ENCODE measurements around the gene SHC1.

The SHC1 gene

DNA sequence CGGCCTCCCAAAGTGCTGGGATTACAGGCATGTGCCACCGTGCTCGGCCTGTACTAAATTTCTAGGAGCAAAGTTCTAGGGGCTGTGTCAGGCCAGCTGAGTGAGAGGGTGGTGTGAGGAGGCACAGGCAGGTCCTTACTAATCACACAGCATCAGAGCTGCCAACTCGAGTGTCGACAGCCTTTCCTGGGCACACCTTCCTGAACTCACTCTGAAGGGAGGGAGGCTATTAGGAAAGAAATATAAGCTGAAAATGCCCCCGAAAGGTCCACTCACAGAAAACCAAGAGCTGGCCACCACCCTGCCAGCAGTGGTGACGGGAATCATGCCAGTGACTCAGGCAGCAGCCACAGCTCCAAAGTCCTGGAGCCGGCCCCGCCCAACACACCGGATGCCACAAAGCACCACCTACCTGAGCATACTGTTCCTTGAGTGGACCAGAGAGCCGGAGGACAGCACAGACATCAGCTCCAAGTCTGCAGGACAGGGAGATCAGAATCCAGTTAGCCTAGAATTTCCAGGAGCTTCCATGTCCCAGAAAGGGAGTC lies 38.5 kb downstream of the SHC1 start:
- Histone ChIP-seq H3K36me3 (ENCODE audit: insufficient read depth, low read length) (peaks cover 11% of the 10 kb centered on the region), H3K27me3 (ENCODE audit: insufficient read depth, low read length, poor library complexity) (no peaks in the 10 kb centered on the region), H3K27ac (ENCODE audit: low read length) (no peak overlapping the region), H3K9ac (ENCODE audit: low read depth, low read length) (no peak overlapping the region), H3K79me2 (ENCODE audit: insufficient read depth, low read length) (peaks cover 12% of the 10 kb centered on the region), H3K4me2 (ENCODE audit: insufficient read depth, low read length) (no peak overlapping the region), H3K4me1 (ENCODE audit: insufficient read depth, low read length) (peaks cover 15% of the 10 kb centered on the region), H2AFZ (ENCODE audit: low read depth, low read length) (no peak overlapping the region), H3K9me3 (ENCODE audit: insufficient read depth, low read length, severe bottlenecking) (no peaks in the 10 kb centered on the region), H3K4me3 (ENCODE audit: low read depth in 1 of 2, low read length in 2 of 2) (no peak overlapping the region), H4K20me1 (ENCODE audit: insufficient read depth, low read length) (no peaks in the 10 kb centered on the region)
- no peak for TF ChIP-seq EZH2 (IDR thresholded peaks at IDR 0.05; ENCODE audit: borderline replicate concordance, low read depth, low read length, severe bottlenecking)
- TF ChIP-seq, protein P1, sequence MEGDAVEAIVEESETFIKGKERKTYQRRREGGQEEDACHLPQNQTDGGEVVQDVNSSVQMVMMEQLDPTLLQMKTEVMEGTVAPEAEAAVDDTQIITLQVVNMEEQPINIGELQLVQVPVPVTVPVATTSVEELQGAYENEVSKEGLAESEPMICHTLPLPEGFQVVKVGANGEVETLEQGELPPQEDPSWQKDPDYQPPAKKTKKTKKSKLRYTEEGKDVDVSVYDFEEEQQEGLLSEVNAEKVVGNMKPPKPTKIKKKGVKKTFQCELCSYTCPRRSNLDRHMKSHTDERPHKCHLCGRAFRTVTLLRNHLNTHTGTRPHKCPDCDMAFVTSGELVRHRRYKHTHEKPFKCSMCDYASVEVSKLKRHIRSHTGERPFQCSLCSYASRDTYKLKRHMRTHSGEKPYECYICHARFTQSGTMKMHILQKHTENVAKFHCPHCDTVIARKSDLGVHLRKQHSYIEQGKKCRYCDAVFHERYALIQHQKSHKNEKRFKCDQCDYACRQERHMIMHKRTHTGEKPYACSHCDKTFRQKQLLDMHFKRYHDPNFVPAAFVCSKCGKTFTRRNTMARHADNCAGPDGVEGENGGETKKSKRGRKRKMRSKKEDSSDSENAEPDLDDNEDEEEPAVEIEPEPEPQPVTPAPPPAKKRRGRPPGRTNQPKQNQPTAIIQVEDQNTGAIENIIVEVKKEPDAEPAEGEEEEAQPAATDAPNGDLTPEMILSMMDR (IDR thresholded peaks at IDR 0.05; ENCODE audit: borderline replicate concordance, extremely low read depth, low read length, poor library complexity, severe bottlenecking), result no peak
- DNase-seq (no peak), ATAC-seq (ENCODE audit: insufficient read depth, low read depth) (no peak)

DNA sequence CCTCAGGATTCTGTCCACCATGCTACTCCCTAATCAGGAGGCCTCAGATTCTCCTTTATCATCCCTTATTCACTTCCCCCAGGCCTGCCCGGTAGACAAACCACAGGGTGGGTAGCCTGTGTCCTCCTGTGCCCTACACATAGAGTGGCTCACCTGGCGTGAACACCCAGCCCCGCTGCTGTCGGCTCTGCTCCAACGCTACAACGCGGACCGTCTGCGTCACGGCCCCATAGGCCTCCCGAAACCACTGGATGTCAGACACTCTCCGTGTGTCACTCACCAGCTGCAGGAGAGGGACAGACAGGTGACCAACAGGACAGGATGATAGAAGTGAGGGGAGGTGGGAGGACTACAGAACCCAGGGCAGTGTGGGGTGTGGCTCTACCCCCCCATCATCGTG lies 44.3 kb downstream of the SHC1 start:
- H3K36me3 ChIP-seq (ENCODE audit: insufficient read depth, low read length), result peaks cover 40% of the 10 kb centered on the region
- no peak overlapping the region for H3K4me2 ChIP-seq (ENCODE audit: insufficient read depth, low read length)
- H4K20me1 ChIP-seq (ENCODE audit: insufficient read depth, low read length), result no peaks in the 10 kb centered on the region
- H2AFZ ChIP-seq (ENCODE audit: low read depth, low read length), result no peak overlapping the region
- no peaks in the 10 kb centered on the region for H3K27me3 ChIP-seq (ENCODE audit: insufficient read depth, low read length, poor library complexity)
- no peak overlapping the region for H3K4me3 ChIP-seq (ENCODE audit: low read depth in 1 of 2, low read length in 2 of 2)
- no peaks in the 10 kb centered on the region for H3K9me3 ChIP-seq (ENCODE audit: insufficient read depth, low read length, severe bottlenecking)
- no peaks in the 10 kb centered on the region for H3K4me1 ChIP-seq (ENCODE audit: insufficient read depth, low read length)
- no peak overlapping the region for H3K27ac ChIP-seq (ENCODE audit: low read length)
- no peak for TF ChIP-seq EZH2 (IDR thresholded peaks at IDR 0.05; ENCODE audit: borderline replicate concordance, low read depth, low read length, severe bottlenecking)
- TF ChIP-seq, protein P1 (IDR thresholded peaks at IDR 0.05; ENCODE audit: borderline replicate concordance, extremely low read depth, low read length, poor library complexity, severe bottlenecking), result no peak
- no peak overlapping the region for H3K9ac ChIP-seq (ENCODE audit: low read depth, low read length)
- H3K79me2 ChIP-seq (ENCODE audit: insufficient read depth, low read length), result no peaks in the 10 kb centered on the region
- DNase-seq (no peak), ATAC-seq (ENCODE audit: insufficient read depth, low read depth) (no peak)

GRCh38 chr1:154925335-154926170 lies 45.0 kb downstream of the SHC1 start:
- no peak for TF ChIP-seq EZH2 (IDR thresholded peaks at IDR 0.05; ENCODE audit: borderline replicate concordance, low read depth, low read length, severe bottlenecking)
- TF ChIP-seq, protein P1 (IDR thresholded peaks at IDR 0.05; ENCODE audit: borderline replicate concordance, extremely low read depth, low read length, poor library complexity, severe bottlenecking), result no peak
- Histone ChIP-seq H3K4me1 (ENCODE audit: insufficient read depth, low read length) (no peaks in the 10 kb centered on the region), H3K4me2 (ENCODE audit: insufficient read depth, low read length) (no peak overlapping the region), H3K9me3 (ENCODE audit: insufficient read depth, low read length, severe bottlenecking) (no peaks in the 10 kb centered on the region), H3K27me3 (ENCODE audit: insufficient read depth, low read length, poor library complexity) (no peaks in the 10 kb centered on the region), H3K36me3 (ENCODE audit: insufficient read depth, low read length) (peaks cover 35% of the 10 kb centered on the region), H3K27ac (ENCODE audit: low read length) (no peak overlapping the region), H2AFZ (ENCODE audit: low read depth, low read length) (no peak overlapping the region), H3K4me3 (ENCODE audit: low read depth in 1 of 2, low read length in 2 of 2) (no peak overlapping the region), H3K79me2 (ENCODE audit: insufficient read depth, low read length) (no peaks in the 10 kb centered on the region), H3K9ac (ENCODE audit: low read depth, low read length) (no peak overlapping the region), H4K20me1 (ENCODE audit: insufficient read depth, low read length) (no peaks in the 10 kb centered on the region)
- ATAC-seq (ENCODE audit: insufficient read depth, low read depth), result no peak
- no peak for DNase-seq

Measured in DND-41 (cell line).